HG03097 (cell line): ENCODE data around the gene RLN3.

Experiments used
- ATAC-seq: cut with Tn5 transposase; IDR thresholded peaks from one replicate; pipeline ENCODE4 v1.9.1; 2021; ENCODE audit not compliant: unreplicated experiment, low FRiP score

RLN3 gene

GRCh38 chr19:14027856-14028450, at the start of gene RLN3:
RLN3 (plus strand) TSS chr19:14028148; CDS start chr19:14028205, 57 bp downstream.
- ATAC-seq, result no peak

GRCh38 chr19:13978351-13979243, 49.4 kb upstream of the RLN3 start:
- ATAC-seq, result no peak

GRCh38 chr19:13979244-13979615, 48.7 kb upstream of the RLN3 start:
- ATAC-seq, result no peak

- ATAC-seq, result no peak
Observed at GRCh38 chr19:13979686-13980085, 48.3 kb upstream of the RLN3 start.

- ATAC-seq, result no peak
Observed at GRCh38 chr19:13980340-13980739, 47.6 kb upstream of the RLN3 start.

- no peak for ATAC-seq
Observed at GRCh38 chr19:13981021-13981420, 46.9 kb upstream of the RLN3 start.

GRCh38 chr19:13981467-13981866, 46.5 kb upstream of the RLN3 start:
- ATAC-seq, result no peak

- ATAC-seq, result no peak
Observed at GRCh38 chr19:13981988-13982501, 45.9 kb upstream of the RLN3 start.

GRCh38 chr19:13982773-13983172, 45.2 kb upstream of the RLN3 start:
- ATAC-seq, result no peak

- no peak for ATAC-seq
Observed at GRCh38 chr19:13983213-13983889, 44.6 kb upstream of the RLN3 start.

GRCh38 chr19:13984186-13984585, 43.8 kb upstream of the RLN3 start:
- ATAC-seq, result no peak

GRCh38 chr19:13984875-13985741, 42.8 kb upstream of the RLN3 start:
- no peak for ATAC-seq

GRCh38 chr19:13985771-13986347, 42.1 kb upstream of the RLN3 start:
- ATAC-seq, result no peak

GRCh38 chr19:13986348-13986904, 41.5 kb upstream of the RLN3 start:
- ATAC-seq, result peak; percentile 80

GRCh38 chr19:13987101-13987890, 40.7 kb upstream of the RLN3 start:
- ATAC-seq, result no peak

GRCh38 chr19:13989487-13989886, 38.5 kb upstream of the RLN3 start:
- no peak for ATAC-seq

- no peak for ATAC-seq
Observed at GRCh38 chr19:13990085-13990484, 37.9 kb upstream of the RLN3 start.

GRCh38 chr19:13992025-13992424, 35.9 kb upstream of the RLN3 start:
- no peak for ATAC-seq
